Measurements from ENCODE around the gene TSPEAR. TPM values are rescaled to one million over a fixed set of nuclear protein-coding genes. Genes with fewer than 3 reads are reported as not detected.
A peak's percentile ranks its signal among the peaks of the same experiment; 100 is the strongest.

Gene TSPEAR
- total and polyA plus RNA-seq, 2 of the 13 experiments (the other 11 are each of a cell fraction or from before 2014, with no cell fraction given), result 0.07 to 0.32 TPM

- TF ChIP-seq MAFF (IDR thresholded peaks at IDR 0.05; ENCODE audit: low read depth, low read length), result no peak
- TF ChIP-seq ZNF639 (CRISPR knock-in tag; conservative IDR thresholded peaks at IDR 0.05), result no peak
- TF ChIP-seq ZNF616 (CRISPR knock-in tag; IDR thresholded peaks at IDR 0.05; ENCODE audit: low read depth), result no peak
- TF ChIP-seq, protein P1, sequence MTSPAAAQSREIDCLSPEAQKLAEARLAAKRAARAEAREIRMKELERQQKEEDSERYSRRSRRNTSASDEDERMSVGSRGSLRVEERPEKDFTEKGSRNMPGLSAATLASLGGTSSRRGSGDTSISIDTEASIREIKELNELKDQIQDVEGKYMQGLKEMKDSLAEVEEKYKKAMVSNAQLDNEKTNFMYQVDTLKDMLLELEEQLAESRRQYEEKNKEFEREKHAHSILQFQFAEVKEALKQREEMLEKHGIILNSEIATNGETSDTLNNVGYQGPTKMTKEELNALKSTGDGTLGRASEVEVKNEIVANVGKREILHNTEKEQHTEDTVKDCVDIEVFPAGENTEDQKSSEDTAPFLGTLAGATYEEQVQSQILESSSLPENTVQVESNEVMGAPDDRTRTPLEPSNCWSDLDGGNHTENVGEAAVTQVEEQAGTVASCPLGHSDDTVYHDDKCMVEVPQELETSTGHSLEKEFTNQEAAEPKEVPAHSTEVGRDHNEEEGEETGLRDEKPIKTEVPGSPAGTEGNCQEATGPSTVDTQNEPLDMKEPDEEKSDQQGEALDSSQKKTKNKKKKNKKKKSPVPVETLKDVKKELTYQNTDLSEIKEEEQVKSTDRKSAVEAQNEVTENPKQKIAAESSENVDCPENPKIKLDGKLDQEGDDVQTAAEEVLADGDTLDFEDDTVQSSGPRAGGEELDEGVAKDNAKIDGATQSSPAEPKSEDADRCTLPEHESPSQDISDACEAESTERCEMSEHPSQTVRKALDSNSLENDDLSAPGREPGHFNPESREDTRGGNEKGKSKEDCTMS (CRISPR knock-in tag; conservative IDR thresholded peaks at IDR 0.05), result no peak
- TF ChIP-seq FIP1L1 (IDR thresholded peaks at IDR 0.05; ENCODE audit: borderline replicate concordance, insufficient read depth, low read depth, low read length), result no peak
- TF ChIP-seq, protein P2, sequence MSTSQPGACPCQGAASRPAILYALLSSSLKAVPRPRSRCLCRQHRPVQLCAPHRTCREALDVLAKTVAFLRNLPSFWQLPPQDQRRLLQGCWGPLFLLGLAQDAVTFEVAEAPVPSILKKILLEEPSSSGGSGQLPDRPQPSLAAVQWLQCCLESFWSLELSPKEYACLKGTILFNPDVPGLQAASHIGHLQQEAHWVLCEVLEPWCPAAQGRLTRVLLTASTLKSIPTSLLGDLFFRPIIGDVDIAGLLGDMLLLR (CRISPR knock-in tag; IDR thresholded peaks at IDR 0.05), result no peak
- TF ChIP-seq ZNF562 (CRISPR knock-in tag; IDR thresholded peaks at IDR 0.05; ENCODE audit: borderline replicate concordance), result no peak
- TF ChIP-seq HNF4G (IDR thresholded peaks at IDR 0.05; ENCODE audit: borderline replicate concordance, low read depth, low read length), result no peak
- no peak for TF ChIP-seq HNF4G (CRISPR knock-in tag; IDR thresholded peaks at IDR 0.05; ENCODE audit: borderline replicate concordance, low read depth)
- TF ChIP-seq PHF21A (CRISPR knock-in tag; IDR thresholded peaks at IDR 0.05), result peak; percentile 29; the same call in 1 of the 2 replicates
- TF ChIP-seq HOXA7 (CRISPR knock-in tag; IDR thresholded peaks at IDR 0.05), result no peak
- TF ChIP-seq RAD51 (IDR thresholded peaks at IDR 0.05; ENCODE audit: borderline replicate concordance), result no peak
- no peak for TF ChIP-seq ZNF382 (CRISPR knock-in tag; IDR thresholded peaks at IDR 0.05; ENCODE audit: borderline replicate concordance)
- TF ChIP-seq ZNF879 (CRISPR knock-in tag; IDR thresholded peaks at IDR 0.05), result peak; percentile 30; the same call in 1 of the 2 replicates
- TF ChIP-seq, protein P3, sequence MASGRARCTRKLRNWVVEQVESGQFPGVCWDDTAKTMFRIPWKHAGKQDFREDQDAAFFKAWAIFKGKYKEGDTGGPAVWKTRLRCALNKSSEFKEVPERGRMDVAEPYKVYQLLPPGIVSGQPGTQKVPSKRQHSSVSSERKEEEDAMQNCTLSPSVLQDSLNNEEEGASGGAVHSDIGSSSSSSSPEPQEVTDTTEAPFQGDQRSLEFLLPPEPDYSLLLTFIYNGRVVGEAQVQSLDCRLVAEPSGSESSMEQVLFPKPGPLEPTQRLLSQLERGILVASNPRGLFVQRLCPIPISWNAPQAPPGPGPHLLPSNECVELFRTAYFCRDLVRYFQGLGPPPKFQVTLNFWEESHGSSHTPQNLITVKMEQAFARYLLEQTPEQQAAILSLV (CRISPR knock-in tag; IDR thresholded peaks at IDR 0.05; ENCODE audit: borderline replicate concordance), result no peak
- no peak for TF ChIP-seq FOXK1 (CRISPR knock-in tag; IDR thresholded peaks at IDR 0.05; ENCODE audit: borderline replicate concordance, low read depth)
- TF ChIP-seq, protein P4, sequence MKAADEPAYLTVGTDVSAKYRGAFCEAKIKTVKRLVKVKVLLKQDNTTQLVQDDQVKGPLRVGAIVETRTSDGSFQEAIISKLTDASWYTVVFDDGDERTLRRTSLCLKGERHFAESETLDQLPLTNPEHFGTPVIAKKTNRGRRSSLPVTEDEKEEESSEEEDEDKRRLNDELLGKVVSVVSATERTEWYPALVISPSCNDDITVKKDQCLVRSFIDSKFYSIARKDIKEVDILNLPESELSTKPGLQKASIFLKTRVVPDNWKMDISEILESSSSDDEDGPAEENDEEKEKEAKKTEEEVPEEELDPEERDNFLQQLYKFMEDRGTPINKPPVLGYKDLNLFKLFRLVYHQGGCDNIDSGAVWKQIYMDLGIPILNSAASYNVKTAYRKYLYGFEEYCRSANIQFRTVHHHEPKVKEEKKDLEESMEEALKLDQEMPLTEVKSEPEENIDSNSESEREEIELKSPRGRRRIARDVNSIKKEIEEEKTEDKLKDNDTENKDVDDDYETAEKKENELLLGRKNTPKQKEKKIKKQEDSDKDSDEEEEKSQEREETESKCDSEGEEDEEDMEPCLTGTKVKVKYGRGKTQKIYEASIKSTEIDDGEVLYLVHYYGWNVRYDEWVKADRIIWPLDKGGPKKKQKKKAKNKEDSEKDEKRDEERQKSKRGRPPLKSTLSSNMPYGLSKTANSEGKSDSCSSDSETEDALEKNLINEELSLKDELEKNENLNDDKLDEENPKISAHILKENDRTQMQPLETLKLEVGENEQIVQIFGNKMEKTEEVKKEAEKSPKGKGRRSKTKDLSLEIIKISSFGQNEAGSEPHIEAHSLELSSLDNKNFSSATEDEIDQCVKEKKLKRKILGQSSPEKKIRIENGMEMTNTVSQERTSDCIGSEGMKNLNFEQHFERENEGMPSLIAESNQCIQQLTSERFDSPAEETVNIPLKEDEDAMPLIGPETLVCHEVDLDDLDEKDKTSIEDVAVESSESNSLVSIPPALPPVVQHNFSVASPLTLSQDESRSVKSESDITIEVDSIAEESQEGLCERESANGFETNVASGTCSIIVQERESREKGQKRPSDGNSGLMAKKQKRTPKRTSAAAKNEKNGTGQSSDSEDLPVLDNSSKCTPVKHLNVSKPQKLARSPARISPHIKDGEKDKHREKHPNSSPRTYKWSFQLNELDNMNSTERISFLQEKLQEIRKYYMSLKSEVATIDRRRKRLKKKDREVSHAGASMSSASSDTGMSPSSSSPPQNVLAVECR (CRISPR knock-in tag; IDR thresholded peaks at IDR 0.05; ENCODE audit: borderline replicate concordance), result peak; percentile 48; the same call in 1 of the 2 replicates
- TF ChIP-seq PITX1 (CRISPR knock-in tag; IDR thresholded peaks at IDR 0.05), result peak; percentile 45; the same call in 1 of the 2 replicates
- no peak for TF ChIP-seq ARNT (IDR thresholded peaks at IDR 0.05)
Observed at GRCh38 chr21:44506279-44507255, 204.8 kb downstream of the TSPEAR start (continued).
